HG03025 (cell line): Measurements from ENCODE around the gene ABCA13.

Experiments
- ATAC-seq: cut with Tn5 transposase; IDR thresholded peaks from one replicate; pipeline ENCODE4 v1.9.1; 2021; ENCODE audit warnings: mild to moderate bottlenecking, moderate library complexity; ENCODE audit not compliant: unreplicated experiment, low FRiP score

The ABCA13 gene

GRCh38 chr7:48595756-48596155, 424.5 kb downstream of the ABCA13 start:
- ATAC-seq = no peak

GRCh38 chr7:48610705-48611104, 439.4 kb downstream of the ABCA13 start:
- ATAC-seq = no peak

GRCh38 chr7:48611993-48612392, 440.7 kb downstream of the ABCA13 start:
- ATAC-seq = no peak

GRCh38 chr7:48617508-48617907, 446.2 kb downstream of the ABCA13 start:
- ATAC-seq = no peak

GRCh38 chr7:48617993-48618392, 446.7 kb downstream of the ABCA13 start:
- ATAC-seq = no peak

GRCh38 chr7:48621076-48621475, 449.8 kb downstream of the ABCA13 start:
- no peak for ATAC-seq

- no peak for ATAC-seq
Observed at GRCh38 chr7:48627164-48627563, 455.9 kb downstream of the ABCA13 start.

GRCh38 chr7:48628793-48629349, 457.6 kb downstream of the ABCA13 start:
- ATAC-seq = no peak

- ATAC-seq = no peak
Observed at GRCh38 chr7:48634116-48634632, 462.9 kb downstream of the ABCA13 start.

- no peak for ATAC-seq
Observed at GRCh38 chr7:48635796-48636195, 464.5 kb downstream of the ABCA13 start.

GRCh38 chr7:48636391-48637015, 465.2 kb downstream of the ABCA13 start:
- ATAC-seq = no peak

- no peak for ATAC-seq
Observed at GRCh38 chr7:48637382-48637781, 466.1 kb downstream of the ABCA13 start.

- no peak for ATAC-seq
Observed at GRCh38 chr7:48638041-48638440, 466.8 kb downstream of the ABCA13 start.

GRCh38 chr7:48643431-48644013, 472.3 kb downstream of the ABCA13 start:
- no peak for ATAC-seq

- ATAC-seq = no peak
Observed at GRCh38 chr7:48658138-48658537, 486.9 kb downstream of the ABCA13 start.

- no peak for ATAC-seq
Observed at GRCh38 chr7:48660306-48660870, 489.1 kb downstream of the ABCA13 start.

GRCh38 chr7:48664241-48664640, 493.0 kb downstream of the ABCA13 start:
- no peak for ATAC-seq

- ATAC-seq = no peak
Observed at GRCh38 chr7:48665353-48666135, 494.3 kb downstream of the ABCA13 start.

- ATAC-seq = no peak
Observed at GRCh38 chr7:48667407-48667806, 496.1 kb downstream of the ABCA13 start.

GRCh38 chr7:48671656-48672055, 500.4 kb downstream of the ABCA13 start:
- no peak for ATAC-seq

GRCh38 chr7:48681006-48681405, 509.7 kb downstream of the ABCA13 start:
- ATAC-seq = no peak
